GM04504 (cell line): Measurements from ENCODE around the gene DTWD1.
"Not testable (repeated sequence)": the region's sequence is repeated elsewhere in the genome, so short reads cannot be mapped to it uniquely, and the experiment has no call there.

Source experiments
- DNase-seq: peaks from one replicate; pipeline ENCODE4 v3.0.0-alpha.2; 2012; ENCODE audit warnings: low read depth

The DTWD1 gene

DNA sequence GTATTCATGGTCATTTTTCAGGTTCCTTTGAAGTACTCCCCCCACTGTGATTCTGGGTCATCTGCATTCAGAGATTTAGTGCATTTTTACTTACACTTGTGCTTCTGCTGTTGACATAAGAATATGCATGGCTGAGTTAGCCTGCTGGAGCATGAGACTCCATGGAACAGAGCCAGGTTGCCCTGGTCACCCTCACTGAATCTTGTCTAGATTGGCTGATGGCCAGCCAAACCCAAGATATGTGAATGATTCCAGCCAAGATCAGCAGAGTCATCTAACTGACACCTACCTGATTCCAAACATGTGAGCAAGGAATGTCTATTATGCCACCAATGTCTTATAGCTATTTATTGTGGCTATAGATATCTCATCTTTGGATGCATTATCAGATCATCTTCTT, 25.1 kb downstream of the DTWD1 start:
- no peak for DNase-seq

DNA sequence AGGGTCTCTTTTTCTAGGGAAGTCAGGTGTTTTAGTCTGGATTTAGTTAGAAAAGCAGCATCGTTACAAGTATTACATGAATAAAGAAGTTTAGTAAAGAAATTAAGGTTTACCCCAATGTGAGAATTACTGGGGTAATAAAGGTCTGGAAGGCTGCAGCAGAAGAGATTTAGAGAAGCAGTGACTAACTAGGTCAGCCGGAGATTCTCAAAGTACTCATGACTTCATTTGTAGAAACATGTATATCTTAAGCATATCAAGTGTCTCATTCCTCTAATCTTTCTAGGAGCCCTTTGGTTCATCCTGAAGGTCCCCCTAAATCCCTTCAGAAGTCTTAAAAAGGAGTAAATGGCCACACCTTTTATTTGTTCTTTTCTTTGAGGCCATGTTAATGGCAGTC, 26.0 kb downstream of the DTWD1 start:
- no peak for DNase-seq

DNA sequence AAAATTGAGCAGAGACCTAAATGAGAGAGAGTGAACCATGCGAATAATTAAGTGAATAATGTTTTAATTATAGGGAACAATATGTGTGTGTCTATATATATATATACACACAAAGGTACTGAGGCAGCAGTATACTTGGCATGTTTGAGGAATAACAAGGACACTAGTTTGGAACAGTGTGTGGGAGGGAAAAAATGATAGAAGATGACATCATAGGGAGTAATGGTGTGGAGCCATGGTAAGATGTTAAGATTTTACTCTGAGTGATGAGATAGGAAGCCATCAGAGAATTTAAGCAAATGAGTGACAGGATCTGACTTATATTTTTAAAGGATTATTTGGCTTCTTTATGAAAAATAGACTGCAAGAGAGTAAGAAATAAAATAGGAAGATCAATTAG, 29.1 kb downstream of the DTWD1 start:
- DNase-seq, result no peak

DNA sequence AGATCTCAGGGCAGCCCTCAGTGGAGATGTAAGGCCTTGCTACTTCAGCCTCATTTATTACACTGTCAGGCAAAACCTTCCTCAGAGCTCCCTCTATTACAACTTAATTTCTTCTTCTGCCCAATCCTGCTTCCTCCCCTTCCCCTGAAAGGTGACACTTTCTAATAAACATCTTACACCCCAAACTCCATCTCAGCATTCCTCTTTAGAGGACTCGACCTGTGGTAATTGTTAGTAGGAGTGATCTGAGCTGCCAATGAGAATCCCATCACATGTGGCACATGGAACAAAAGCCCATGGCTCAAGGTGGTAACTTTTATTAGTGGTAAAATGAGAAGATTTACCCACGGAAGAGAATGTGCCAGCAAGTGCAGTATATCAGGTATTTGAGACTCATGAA, 29.8 kb downstream of the DTWD1 start:
- no peak for DNase-seq

DNA sequence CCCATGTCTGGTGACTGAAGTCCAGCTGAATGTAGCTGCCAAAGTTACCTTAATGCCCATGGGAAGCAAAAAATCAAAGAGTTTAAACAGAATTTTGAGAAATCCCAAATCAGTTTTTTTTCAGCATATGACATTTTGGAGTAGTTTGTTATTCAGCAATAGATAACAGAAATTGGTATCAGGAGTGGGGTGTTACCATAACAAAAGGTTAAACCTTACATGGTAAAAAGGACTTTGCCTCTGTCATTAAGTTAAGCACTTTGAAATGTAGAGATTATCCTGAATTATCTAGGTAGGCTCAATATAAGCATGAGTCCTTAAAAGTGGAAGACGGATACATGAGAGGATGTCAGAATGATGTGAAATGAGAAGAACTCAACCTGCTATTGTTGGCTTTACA, 32.1 kb downstream of the DTWD1 start:
- no peak for DNase-seq

DNA sequence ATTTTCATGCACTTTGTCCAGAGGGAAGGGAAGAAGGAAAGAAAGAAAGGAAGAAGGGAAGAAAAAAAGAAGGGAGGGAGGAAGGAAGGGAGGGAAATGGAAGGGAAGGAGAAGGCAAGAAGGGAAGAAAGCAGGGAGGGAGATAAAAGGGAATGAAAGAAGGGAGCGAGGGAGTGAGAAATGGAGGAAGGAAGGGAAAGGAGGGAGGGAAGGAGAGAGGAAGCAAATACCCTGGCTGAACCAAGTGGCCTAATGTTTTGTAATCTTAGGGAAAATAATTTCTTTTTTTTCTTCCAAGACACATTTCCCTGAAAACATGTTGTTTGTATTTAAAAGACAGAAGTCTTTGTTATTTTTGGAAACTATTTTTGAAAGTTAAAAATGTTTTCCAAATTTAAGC, 35.9 kb downstream of the DTWD1 start:
- no peak for DNase-seq

DNA sequence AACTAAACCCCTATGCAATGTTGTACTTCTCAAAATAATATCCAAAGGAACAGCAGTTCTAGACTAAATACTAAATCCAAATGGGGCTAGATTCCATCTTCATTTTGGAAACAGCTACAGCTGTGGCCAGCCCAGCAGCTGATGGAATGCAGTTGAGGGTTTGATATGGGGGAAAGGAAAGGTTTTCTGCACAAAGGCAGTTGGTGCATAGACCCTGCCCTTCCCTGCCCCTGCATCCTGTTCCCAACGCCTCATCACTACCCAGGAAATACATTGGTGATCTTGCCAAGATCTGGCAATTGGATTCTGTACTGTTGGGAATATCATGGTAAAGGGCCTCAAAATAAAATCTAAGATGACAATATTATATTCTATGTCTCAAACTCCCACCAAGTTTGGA, 43.9 kb downstream of the DTWD1 start:
- no peak for DNase-seq

DNA sequence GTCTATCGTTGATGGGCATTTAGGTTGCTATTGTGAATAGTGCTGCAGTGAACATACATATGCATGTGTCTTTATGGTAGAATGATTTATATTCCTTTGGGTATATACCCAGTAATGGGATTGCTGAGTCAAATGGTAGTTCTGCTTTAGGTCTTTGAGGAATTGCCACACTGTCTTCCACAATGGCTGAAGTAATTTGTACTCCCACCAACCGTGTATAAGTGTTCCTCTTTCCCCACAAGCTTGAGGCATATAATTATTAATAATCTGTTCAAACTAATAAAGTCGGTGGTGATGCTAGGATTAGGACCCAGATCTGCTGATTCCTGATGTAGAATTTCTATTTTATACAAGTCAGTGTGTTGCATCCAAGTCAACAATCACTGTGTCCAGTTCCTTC, 45.6 kb downstream of the DTWD1 start:
- DNase-seq, result not testable (repeated sequence)

DNA sequence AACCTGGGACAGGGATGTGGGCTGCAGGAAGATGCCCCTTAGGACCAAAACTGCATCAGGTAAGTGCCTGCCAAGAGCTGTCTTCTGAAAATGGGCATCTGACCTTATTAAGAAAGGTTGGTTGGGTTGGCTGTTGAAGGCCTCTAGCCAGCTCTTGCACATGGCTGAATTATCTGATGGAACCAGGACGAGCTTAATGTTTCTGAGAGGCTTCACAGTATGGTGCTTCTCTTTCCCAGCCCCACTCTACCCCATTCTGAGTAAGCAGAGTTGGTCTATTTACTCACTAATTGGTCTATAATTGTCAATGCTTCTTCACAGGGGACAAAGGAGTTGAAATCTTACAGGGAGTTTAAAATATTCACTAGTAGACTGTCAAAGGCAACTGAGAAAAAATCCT, 48.4 kb downstream of the DTWD1 start:
- DNase-seq, result no peak

DNA sequence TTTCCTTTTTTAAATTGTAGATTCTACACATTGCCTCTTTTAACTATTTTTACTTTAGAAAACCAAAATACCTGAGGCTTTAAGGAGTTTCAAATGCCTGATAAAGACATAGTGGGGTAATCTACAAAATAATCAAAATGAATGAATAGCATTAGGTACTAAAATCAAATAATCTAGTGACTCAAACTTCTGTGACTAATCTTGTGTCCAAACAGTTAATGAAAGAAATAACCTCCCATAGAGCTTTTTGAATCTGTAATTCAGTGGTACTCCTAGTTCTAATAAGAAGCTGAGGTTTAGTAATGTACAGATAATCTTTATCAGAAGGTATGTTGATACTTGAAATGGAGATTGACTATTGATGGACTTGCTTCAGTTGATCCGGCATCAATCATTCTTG, 53.0 kb downstream of the DTWD1 start:
- DNase-seq, result no peak

DNA sequence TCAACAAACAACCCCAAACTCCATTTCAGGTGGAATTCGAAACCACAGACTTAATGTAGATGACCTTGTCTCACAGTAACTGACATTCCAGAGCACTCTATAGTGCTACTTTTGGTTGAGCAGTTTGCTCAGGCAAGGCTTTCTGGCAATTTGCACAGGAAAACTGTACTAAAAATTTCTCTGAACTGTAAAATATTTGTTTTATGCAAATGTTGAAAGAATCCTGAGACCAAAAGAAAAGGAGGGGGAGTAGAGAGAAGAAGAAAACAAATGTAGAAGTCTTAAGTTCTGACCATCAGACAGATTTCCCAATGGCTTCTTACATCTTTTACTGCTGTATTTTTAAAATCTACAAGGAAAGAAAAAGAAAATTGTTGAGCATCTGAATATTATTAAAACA, 53.5 kb downstream of the DTWD1 start:
- no peak for DNase-seq

DNA sequence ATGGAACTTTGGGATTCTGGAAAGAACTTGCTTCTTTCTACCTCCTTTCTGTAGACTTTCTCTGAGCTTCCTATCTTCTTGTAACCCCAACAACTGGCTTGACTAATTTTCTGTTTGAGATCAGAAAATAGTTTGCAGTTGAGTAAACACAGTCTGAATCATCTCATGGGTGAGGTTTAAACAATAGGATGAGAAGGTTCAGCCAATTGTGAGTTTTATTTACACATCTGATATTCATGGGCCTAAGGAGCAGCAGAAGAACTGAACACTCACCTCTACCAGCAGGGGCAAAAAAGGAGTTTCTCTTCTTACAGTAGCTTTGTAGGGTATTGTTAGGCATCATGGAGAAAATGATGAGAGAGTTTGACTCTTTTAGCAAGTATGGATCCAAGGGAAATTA, 54.2 kb downstream of the DTWD1 start:
- DNase-seq, result peak; percentile 76

DNA sequence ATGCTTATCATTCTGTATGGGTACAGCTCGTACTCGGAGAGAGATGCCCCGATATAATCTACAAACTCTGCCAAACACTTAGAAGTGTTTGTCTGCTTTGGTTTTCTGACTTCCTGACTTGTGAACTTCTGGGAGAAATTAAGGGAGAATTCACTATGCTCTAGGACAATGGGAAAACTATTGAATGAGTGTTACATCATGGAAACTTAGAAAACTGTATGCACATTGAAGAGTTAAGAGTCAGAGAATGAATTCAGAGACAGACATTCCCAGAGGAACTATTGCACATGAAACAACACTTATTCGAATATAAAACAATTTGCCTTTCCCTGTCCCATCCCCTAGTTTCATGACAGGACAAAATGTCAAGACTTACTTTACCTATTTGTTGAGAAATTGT, 57.8 kb downstream of the DTWD1 start:
- DNase-seq, result no peak

DNA sequence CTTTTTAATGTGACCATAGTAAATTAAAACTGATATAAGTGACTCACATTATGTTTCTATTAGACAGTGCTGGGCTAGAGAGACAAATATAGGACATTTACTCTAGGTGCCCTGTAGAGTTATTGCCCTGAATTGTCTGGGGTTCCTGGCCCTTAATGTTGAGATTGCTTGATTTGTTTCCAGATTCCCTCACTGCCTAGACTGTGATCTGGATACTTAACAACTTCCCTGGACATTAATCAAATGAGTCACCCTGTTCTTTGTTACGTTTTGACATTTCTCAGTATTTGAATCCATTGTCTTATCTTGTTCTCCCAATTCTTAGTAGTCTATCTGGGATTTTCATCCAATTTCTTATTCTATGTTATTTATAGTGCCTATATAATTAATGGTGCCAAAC, 65.8 kb downstream of the DTWD1 start:
- no peak for DNase-seq

DNA sequence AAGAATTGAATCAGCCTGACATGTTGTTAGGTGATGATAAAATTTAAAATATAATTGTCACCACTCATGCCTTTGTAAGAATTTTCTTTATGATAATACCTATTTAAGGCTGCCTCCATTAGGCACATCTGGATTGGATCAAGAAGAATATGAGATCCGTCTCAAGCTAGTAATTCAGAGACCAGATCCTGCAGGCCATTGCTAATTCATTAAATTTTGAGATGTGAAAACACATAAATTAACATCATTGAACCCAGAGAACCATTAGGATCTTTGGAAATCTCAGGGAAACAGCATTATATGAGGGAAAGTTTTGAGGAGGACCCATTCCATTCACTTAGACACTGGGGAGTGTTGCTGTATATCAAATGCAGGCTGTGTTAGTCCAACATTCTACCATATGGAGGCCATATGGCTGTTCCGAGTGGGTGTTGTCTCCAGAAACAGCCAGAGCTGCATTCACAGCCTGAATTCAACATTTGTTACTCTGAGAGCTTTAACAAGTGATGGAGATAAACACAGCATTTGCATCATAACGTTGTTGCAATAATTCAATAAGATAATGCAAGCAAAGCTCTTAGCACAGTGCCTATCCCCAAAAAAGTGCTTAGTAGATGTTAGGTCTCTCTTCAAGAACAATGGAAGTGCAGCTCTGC, 67.4 kb downstream of the DTWD1 start:
- no peak for DNase-seq

DNA sequence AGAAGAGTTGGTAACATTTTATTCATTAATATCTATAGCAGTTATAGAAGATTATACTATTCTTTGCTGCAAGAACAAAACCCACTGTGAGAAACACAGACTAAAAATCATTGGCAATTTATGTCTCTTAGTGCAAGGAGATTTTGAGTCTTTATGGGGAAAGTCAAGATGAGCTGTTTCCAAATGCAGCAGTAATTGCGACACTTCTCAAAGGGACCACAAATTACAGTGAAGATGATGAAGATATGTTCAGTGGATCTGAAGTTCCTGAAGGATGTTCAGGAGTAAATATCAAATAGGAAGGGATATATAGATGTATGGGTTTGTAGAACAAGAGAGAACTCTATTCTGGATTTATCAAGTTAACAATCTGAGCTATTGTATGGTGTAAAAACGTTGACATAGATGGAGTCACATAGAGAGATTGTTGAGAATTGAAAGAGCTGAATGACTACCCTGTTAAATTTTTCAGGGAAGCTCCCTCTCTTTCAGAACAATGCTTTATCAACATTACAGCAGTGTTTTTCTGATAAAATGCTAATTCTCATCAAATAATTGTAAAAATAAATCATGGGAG, 71.8 kb downstream of the DTWD1 start:
- no peak for DNase-seq

DNA sequence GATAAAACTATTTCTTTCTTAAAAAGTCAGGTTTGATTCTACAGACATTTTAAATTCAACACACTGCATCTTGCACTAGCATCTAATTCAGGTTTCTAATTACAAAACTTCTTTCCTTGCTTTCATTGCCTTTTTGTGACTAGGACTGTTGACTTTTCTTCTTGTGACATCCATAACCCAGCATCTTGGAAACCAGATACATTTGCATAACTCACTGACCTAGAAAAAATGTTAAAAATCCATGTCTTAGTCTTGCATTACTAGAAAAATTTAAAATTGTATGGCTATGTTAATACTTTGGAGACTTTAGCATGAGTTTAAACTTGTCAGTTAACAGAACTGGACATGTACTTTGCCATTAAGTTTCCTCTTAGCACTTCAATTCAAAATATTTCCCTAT, 72.7 kb downstream of the DTWD1 start:
- DNase-seq, result no peak

DNA sequence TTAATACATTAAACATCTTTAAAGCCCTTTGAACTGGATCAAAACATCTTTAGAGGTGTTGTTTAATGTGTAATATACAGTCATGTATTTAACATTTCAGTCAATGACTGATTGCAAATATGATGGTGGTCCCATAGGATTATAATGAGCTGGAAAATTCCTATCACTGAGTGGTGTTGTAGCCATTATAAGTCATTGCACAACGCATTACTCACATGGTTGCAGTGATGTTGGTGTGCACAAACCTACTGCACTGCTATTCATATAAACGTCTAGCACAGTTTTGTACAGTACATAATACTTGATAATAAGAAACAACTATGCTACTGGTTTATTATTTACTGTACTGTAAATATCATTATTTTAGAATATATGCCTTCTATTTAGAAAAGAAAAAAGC, 75.6 kb downstream of the DTWD1 start:
- DNase-seq, result no peak

DNA sequence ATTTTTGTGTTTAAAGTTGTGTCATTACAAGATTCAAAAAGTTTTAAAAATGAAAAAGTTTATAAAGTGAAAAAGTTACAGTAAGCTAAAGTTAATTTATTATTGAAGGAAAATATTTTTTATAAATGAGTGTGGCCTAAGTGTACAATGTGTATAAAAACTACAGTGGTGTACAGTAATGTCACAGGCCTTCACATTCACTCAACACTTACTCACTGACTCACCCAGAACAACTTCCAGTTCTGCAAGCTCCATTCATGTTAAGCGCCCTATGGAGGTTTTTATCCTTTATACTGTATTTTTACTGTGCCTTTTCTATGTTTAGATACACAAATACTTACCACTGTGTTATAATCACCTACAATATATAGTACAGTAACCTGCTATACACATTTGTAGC, 76.3 kb downstream of the DTWD1 start:
- no peak for DNase-seq

DNA sequence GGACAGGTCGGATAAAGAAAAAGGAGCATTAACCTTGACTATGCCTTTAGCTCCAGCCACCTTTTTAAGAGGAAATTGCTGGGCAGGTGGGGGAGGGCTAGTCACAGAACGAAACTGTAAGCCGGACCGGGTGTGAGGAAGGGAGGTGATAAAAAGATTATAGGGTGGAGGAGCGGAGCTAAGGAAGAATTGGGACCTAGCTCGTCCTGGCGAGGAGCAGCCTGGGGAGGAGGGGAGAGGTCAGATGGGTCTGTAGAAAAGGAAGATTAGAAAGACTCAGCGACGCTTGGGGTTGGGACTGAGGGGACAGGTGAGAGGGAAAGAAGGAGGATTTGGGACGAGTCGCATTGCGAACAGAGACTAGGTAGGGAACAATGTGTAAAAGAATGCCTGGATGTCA, 82.1 kb downstream of the DTWD1 start:
- DNase-seq, result not testable (repeated sequence)
